Esophagus mucosa (tissue), 1 donor: Measurements from ENCODE around the gene USP15. TPM values are rescaled to one million over a fixed set of nuclear protein-coding genes. Genes with fewer than 3 reads are reported as not detected.
A peak's percentile ranks its signal among the peaks of the same experiment; 100 is the strongest.
"Not testable (repeated sequence)": the region's sequence is repeated elsewhere in the genome, so short reads cannot be mapped to it uniquely, and the experiment has no call there.

Experiments used
- ATAC-seq: fragments of 200-7000 bp; cut with Tn5 transposase; one replicate; pipeline ENCODE4 v1.9.1; 2020
- total RNA-seq: library from RNA; stranded (reverse); gene quantifications from one replicate; pipeline ENCODE4 v1.2.4, GENCODE V29; 2023
- donor health status: DM: yes; HTN: yes; CAD: no.

Gene USP15
- total RNA-seq, 1 donor from 2014 or later = 45.1 TPM

- ATAC-seq = no peak
Measured at GRCh38 chr12:62375603-62376002, 115.4 kb downstream of the USP15 start.

GRCh38 chr12:62379026-62379722 lies 119.0 kb downstream of the USP15 start:
- ATAC-seq = no peak

GRCh38 chr12:62379723-62380045 lies 119.5 kb downstream of the USP15 start:
- no peak for ATAC-seq

GRCh38 chr12:62382526-62382925 lies 122.3 kb downstream of the USP15 start:
- ATAC-seq = no peak

- no peak for ATAC-seq
Measured at GRCh38 chr12:62396750-62397149, 136.5 kb downstream of the USP15 start.

GRCh38 chr12:62400135-62400534 lies 139.9 kb downstream of the USP15 start:
- no peak for ATAC-seq

GRCh38 chr12:62401631-62402030 lies 141.4 kb downstream of the USP15 start:
- no peak for ATAC-seq

GRCh38 chr12:62403031-62403430 lies 142.8 kb downstream of the USP15 start:
- ATAC-seq = no peak

GRCh38 chr12:62407587-62407986 lies 147.4 kb downstream of the USP15 start:
- ATAC-seq = no peak

GRCh38 chr12:62409068-62409467 lies 148.9 kb downstream of the USP15 start:
- no peak for ATAC-seq

GRCh38 chr12:62414180-62414579 lies 154.0 kb downstream of the USP15 start:
- ATAC-seq = no peak

GRCh38 chr12:62426089-62426488 lies 165.9 kb downstream of the USP15 start:
- ATAC-seq = no peak

- ATAC-seq = no peak
Measured at GRCh38 chr12:62429457-62429856, 169.3 kb downstream of the USP15 start.

- peak; percentile 71 for ATAC-seq
Measured at GRCh38 chr12:62434494-62435302, 174.5 kb downstream of the USP15 start.

GRCh38 chr12:62435303-62436163 lies 175.3 kb downstream of the USP15 start:
- peak; percentile 65 for ATAC-seq

GRCh38 chr12:62436164-62436503 lies 175.9 kb downstream of the USP15 start:
- peak; percentile 8 for ATAC-seq

- no peak for ATAC-seq
Measured at GRCh38 chr12:62438098-62438692, 178.0 kb downstream of the USP15 start.

- ATAC-seq = no peak
Measured at GRCh38 chr12:62446754-62447452, 186.7 kb downstream of the USP15 start.

- no peak for ATAC-seq
Measured at GRCh38 chr12:62448436-62448835, 188.2 kb downstream of the USP15 start.

GRCh38 chr12:62455429-62455828 lies 195.2 kb downstream of the USP15 start:
- not testable (repeated sequence) for ATAC-seq

- no peak for ATAC-seq
Measured at GRCh38 chr12:62458626-62459025, 198.4 kb downstream of the USP15 start.

- no peak for ATAC-seq
Measured at GRCh38 chr12:62459976-62460375, 199.8 kb downstream of the USP15 start.
